ENCODE results near the gene COL1A2. TPM values are rescaled to one million over a fixed set of nuclear protein-coding genes. Genes with fewer than 3 reads are reported as not detected.

The COL1A2 gene
- total RNA-seq, result 443 TPM

- peak; percentile 93 for ATAC-seq
- intact Hi-C loops (cut with DNase I), result loop anchor here (5.0 kb wide), 1 partner anchor 97 kb away; no protein-coding TSS in a partner anchor
- peak; percentile 92 for DNase-seq (ENCODE audit: low spot score)
Observed at GRCh38 chr7:94394437-94395140, at the start of gene COL1A2. TSS of gene COL1A2 (plus strand) at chr7:94394895. CDS start at chr7:94395032, 137 bp downstream.

GRCh38 chr7:94345907-94346306, 48.8 kb upstream of the COL1A2 start:
- no peak for DNase-seq (ENCODE audit: low spot score)
- intact Hi-C loops (cut with DNase I), result no loop called here
- ATAC-seq, result no peak

- ATAC-seq (peak; percentile 95), DNase-seq (ENCODE audit: low spot score) (peak; percentile 65)
- intact Hi-C loops (cut with DNase I), result no loop called here
Observed at GRCh38 chr7:94348142-94348541, 46.6 kb upstream of the COL1A2 start.

GRCh38 chr7:94350734-94351133, 44.0 kb upstream of the COL1A2 start:
- ATAC-seq (no peak), DNase-seq (ENCODE audit: low spot score) (no peak)
- intact Hi-C loops (cut with DNase I), result no loop called here

DNA sequence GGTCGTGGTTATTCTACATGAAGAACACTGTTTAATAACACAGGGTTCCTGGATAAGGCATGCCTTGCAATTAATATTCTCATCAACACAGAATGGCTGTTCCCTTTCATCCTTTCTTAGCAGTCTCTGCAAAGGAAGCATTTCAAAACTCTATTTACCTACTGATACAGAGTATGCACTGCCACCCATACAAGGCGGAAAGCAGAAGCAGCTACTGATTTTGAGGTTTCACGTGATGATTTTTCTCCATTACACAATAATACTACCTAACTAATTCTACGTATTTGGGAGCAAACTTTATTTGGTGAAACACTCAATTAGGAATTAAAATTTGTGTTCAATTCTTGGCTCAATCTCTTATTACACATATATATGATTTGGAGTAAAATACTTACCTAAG, 43.0 kb upstream of the COL1A2 start:
- intact Hi-C loops (cut with DNase I), result no loop called here

DNA sequence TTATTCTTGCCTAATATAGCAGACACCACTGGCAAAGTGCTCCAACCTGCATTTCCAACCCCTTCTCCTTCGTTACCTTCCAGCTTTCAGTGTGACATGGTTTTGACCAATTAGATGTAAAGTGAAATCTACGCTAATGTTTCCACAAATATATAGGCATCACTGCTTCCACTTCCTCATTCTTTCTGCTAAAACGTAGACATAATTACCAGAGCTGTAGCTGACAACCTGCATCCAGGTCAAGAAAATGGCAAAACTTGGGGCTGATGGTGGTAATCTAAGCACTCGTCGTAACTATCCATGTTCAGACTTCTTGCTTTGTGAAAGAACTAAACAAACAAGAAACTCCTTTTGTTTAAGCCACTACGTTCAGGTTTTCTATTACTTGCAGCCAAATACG, 41.8 kb upstream of the COL1A2 start:
- DNase-seq (ENCODE audit: low spot score) (no peak), ATAC-seq (no peak)
- intact Hi-C loops (cut with DNase I), result no loop called here

More for the DNA sequence above, 43.0 kb upstream of the COL1A2 start:
- DNase-seq (ENCODE audit: low spot score), result no peak
- no peak for ATAC-seq

DNA sequence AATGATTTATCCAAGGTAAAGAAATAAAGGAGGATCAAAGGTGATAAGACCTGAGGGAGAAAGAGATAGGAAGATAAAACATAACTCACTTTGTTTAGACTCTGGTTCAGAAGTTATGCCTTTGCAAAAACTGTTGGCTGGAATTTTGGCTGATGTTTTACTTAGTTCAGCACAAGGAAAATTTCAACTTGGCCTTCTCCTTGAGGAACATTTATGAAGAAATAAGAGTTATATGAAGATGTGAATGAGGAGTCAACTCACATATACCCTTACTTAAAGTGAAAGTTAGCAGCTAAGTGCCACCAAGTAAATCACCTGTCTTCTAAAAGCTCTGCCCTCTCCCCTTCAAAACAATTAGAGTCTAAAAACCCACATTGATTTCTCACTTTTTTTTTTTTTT, 39.7 kb upstream of the COL1A2 start:
- intact Hi-C loops (cut with DNase I), result no loop called here
- DNase-seq (ENCODE audit: low spot score), result no peak
- no peak for ATAC-seq

- ATAC-seq (peak; percentile 41), DNase-seq (ENCODE audit: low spot score) (no peak)
- intact Hi-C loops (cut with DNase I), result no loop called here
Observed at GRCh38 chr7:94355454-94355853, 39.2 kb upstream of the COL1A2 start.

- no peak for DNase-seq (ENCODE audit: low spot score)
- peak; percentile 61 for ATAC-seq
- intact Hi-C loops (cut with DNase I), result no loop called here
Observed at GRCh38 chr7:94357076-94357475, 37.6 kb upstream of the COL1A2 start.

GRCh38 chr7:94360926-94361325, 33.8 kb upstream of the COL1A2 start:
- intact Hi-C loops (cut with DNase I), result no loop called here
- ATAC-seq (no peak), DNase-seq (ENCODE audit: low spot score) (no peak)

GRCh38 chr7:94362276-94362675, 32.4 kb upstream of the COL1A2 start:
- ATAC-seq, result no peak
- intact Hi-C loops (cut with DNase I), result no loop called here

DNA sequence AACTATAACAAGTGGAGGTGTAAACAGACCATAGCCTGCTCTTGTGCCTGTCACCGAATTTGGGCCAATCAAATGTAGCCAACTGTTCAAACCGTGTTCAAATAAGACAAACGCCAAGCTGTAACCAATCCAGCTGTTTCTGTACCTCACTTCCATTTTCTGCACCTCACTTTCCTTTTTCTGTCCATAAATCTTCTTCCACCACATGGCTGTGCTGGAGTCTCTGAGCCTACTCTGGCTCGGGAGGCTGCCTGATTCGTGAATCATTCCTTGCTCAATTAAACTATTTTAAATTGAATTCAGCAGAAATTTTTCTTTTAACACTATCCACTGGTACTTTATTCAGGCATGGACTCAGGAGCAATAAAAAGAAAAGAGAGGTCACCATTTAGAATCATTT, 29.9 kb upstream of the COL1A2 start:
- no peak for ATAC-seq
- DNase-seq (ENCODE audit: low spot score), result no peak
- intact Hi-C loops (cut with DNase I), result no loop called here

More at GRCh38 chr7:94362276-94362675, 32.4 kb upstream of the COL1A2 start:
- no peak for DNase-seq (ENCODE audit: low spot score)

- no peak for ATAC-seq
- intact Hi-C loops (cut with DNase I), result no loop called here
- DNase-seq (ENCODE audit: low spot score), result no peak
Observed at GRCh38 chr7:94366163-94366562, 28.5 kb upstream of the COL1A2 start.

DNA sequence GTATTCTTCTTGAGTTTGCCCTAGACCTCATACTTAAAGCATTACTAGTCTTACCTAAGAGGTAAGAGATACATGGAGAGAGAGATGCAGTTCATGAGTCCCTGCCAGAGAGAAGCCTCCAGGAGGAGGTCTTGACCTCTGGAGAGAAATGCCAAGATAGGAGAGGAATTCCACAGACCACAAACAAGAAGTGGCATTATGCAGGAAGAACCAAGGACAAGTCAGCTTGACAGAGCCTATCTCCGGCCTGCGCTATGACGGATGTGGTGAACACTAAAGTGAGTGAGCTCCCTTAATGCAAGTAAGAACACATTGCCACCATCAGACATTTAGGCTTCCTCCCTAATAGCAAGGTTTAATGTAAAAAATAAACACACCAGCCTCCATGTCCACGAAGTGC, 27.9 kb upstream of the COL1A2 start:
- intact Hi-C loops (cut with DNase I), result no loop called here
- ATAC-seq, result no peak
- DNase-seq (ENCODE audit: low spot score), result no peak

- intact Hi-C loops (cut with DNase I), result no loop called here
- ATAC-seq (peak; percentile 91), DNase-seq (ENCODE audit: low spot score) (no peak)
Observed at GRCh38 chr7:94367949-94368348, 26.7 kb upstream of the COL1A2 start.

DNA sequence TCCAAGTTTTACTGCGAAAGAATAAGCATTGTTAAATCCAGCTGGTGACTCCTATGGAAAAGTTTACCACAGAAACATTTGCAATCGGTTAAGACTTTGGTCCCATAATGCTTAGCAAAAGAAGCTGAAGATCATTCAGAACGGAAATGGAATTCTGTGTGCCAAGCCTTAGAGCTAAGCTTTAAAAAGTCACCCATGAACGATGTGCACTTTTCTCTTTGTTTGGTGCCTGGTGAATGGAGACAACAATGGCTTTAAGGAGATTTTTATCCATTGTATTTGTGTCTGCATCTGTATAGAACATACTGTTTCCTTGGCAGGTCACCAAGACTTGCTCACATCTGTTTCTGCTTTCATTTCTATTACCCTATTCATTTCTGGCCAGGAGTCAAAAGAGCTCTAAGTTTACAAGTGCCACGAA, 26.3 kb upstream of the COL1A2 start:
- ATAC-seq (peak; percentile 65), DNase-seq (ENCODE audit: low spot score) (no peak)
- intact Hi-C loops (cut with DNase I), result no loop called here

GRCh38 chr7:94374231-94374630, 20.5 kb upstream of the COL1A2 start:
- ATAC-seq (peak; percentile 94), DNase-seq (ENCODE audit: low spot score) (peak; percentile 91)
- intact Hi-C loops (cut with DNase I), result loop anchor here (10.0 kb wide), 1 partner anchor 69 kb away; no protein-coding TSS in a partner anchor

DNA sequence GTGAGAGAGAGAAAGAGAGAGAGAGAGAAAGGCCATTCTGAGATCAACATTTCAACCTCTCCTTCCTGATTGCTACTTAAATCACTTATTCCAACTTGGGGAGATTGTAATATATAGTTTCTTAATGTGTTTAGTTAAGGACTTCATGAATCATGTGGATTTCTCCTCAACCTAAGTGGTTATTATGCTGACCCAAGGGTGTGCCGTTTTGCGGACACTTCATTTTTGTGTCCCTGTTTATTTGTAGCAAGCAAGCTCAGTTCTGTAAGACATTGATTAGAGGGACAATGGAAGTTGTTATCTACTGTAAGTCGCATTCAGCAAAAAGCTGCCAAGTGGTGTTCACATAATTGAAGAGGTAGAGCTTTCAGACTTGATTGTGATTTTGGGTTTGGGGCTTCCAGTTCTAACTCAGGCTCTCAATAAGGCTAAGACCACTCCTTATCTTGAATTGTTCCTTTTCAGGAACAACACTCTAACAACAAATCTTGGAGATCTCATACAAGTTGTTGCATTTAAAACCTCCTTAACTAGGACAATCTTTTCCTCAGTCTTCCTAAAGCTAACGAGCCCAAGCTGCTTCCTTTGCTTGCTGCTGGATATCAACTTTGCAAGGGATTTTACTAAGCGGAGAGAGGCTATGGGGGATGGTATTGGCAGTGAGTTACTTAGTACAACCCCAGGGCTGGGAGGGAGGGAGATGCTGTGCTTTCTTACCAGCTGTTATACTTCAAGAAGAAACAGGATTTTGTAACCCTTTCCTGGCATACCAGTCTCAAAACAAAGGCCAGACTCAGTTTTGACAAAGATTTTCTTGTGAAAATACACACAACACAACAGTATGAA, 19.8 kb upstream of the COL1A2 start:
- intact Hi-C loops (cut with DNase I), result loop anchor here (10.0 kb wide), 1 partner anchor 70 kb away; no protein-coding TSS in a partner anchor
- DNase-seq (ENCODE audit: low spot score) (peak; percentile 76), ATAC-seq (peak; percentile 96)

GRCh38 chr7:94375691-94376090, 19.0 kb upstream of the COL1A2 start:
- DNase-seq (ENCODE audit: low spot score) (no peak), ATAC-seq (peak; percentile 87)
- intact Hi-C loops (cut with DNase I), result loop anchor here (10.0 kb wide), 1 partner anchor 71 kb away; no protein-coding TSS in a partner anchor

DNA sequence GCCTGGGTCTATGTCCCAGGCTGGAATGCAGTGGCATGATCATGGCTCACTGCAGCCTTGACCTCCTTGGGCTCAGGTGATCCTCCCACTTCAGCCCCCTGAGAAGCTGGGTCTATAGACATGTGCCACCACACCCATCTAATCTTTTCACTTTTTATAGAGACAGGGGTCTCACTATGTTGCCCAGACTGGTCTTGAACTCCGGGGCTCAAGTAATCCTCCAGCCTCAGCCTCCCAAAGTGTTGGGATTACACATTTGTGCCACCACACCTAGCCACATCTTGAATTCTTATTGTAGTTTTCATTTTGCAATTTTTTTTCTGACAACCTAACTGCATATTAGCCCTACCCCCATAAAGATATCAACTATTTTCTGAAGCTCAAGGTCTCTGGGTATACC, 18.4 kb upstream of the COL1A2 start:
- no peak for DNase-seq (ENCODE audit: low spot score)
- intact Hi-C loops (cut with DNase I), result loop anchor here (10.0 kb wide), 1 partner anchor 71 kb away; no protein-coding TSS in a partner anchor
- ATAC-seq, result no peak

All from sciatic nerve (tissue), 2 donors.